NCI-H187 (cell line): Measurements from ENCODE around the gene ATP2B3.

Experiments used
- DNase-seq, 2 experiments: peaks; one replicate each; lab custom pipeline; 2025; lab: John Stamatoyannopoulos, UW

ATP2B3 gene

GRCh38 chrX:153488231-153488914 is 29.1 kb upstream of the ATP2B3 start:
- no peak for DNase-seq

GRCh38 chrX:153490217-153490930 is 27.1 kb upstream of the ATP2B3 start:
- DNase-seq: no peak

- DNase-seq: no peak
Observed at GRCh38 chrX:153491351-153491914, 26.0 kb upstream of the ATP2B3 start.

GRCh38 chrX:153491918-153492317 is 25.5 kb upstream of the ATP2B3 start:
- no peak for DNase-seq

- DNase-seq: no peak
Observed at GRCh38 chrX:153492543-153492942, 24.9 kb upstream of the ATP2B3 start.

GRCh38 chrX:153493085-153493484 is 24.4 kb upstream of the ATP2B3 start:
- DNase-seq: no peak

- no peak for DNase-seq
Observed at GRCh38 chrX:153494061-153494460, 23.4 kb upstream of the ATP2B3 start.

GRCh38 chrX:153494541-153495361 is 22.7 kb upstream of the ATP2B3 start, which contains the start of gene BGN:
Gene BGN (plus strand): TSS chrX:153494980. CDS start chrX:153504632, 9,652 bp downstream.
- no peak for DNase-seq

GRCh38 chrX:153495362-153495751 is 22.1 kb upstream of the ATP2B3 start:
- no peak for DNase-seq

- no peak for DNase-seq
Observed at GRCh38 chrX:153495903-153496589, 21.4 kb upstream of the ATP2B3 start.

- DNase-seq: no peak
Observed at GRCh38 chrX:153496590-153496959, 20.9 kb upstream of the ATP2B3 start.

- no peak for DNase-seq
Observed at GRCh38 chrX:153498453-153498852, 19.0 kb upstream of the ATP2B3 start.

GRCh38 chrX:153499341-153499740 is 18.1 kb upstream of the ATP2B3 start:
- DNase-seq: no peak

- no peak for DNase-seq
Observed at GRCh38 chrX:153499876-153500275, 17.6 kb upstream of the ATP2B3 start.

GRCh38 chrX:153500676-153501280 is 16.7 kb upstream of the ATP2B3 start:
- DNase-seq: no peak

- DNase-seq: no peak
Observed at GRCh38 chrX:153501530-153501929, 15.9 kb upstream of the ATP2B3 start.

GRCh38 chrX:153502131-153502530 is 15.3 kb upstream of the ATP2B3 start:
- DNase-seq: no peak

- DNase-seq: no peak
Observed at GRCh38 chrX:153502796-153503195, 14.6 kb upstream of the ATP2B3 start.

GRCh38 chrX:153504445-153505016 is 12.9 kb upstream of the ATP2B3 start:
- no peak for DNase-seq

GRCh38 chrX:153505361-153505760 is 12.1 kb upstream of the ATP2B3 start:
- no peak for DNase-seq
